Hypothalamus (tissue), 51 donors: ENCODE results near the gene CTDP1.
"Not testable (repeated sequence)": the region's sequence is repeated elsewhere in the genome, so short reads cannot be mapped to it uniquely, and the experiment has no call there.

Source experiments
- DNase-seq, 51 donors: peaks; one replicate each; lab custom pipeline; 2025; lab: John Stamatoyannopoulos, UW

The CTDP1 gene

GRCh38 chr18:79681484-79682387 is 2.1 kb downstream of the CTDP1 start:
- no peak for DNase-seq

- no peak for DNase-seq
These were observed 2.9 kb downstream of the CTDP1 start for GRCh38 chr18:79682481-79682880.

GRCh38 chr18:79682894-79683625 is 3.5 kb downstream of the CTDP1 start:
- no peak for DNase-seq

GRCh38 chr18:79683626-79684282 is 4.2 kb downstream of the CTDP1 start:
- no peak for DNase-seq

GRCh38 chr18:79684283-79684631 is 4.7 kb downstream of the CTDP1 start:
- DNase-seq: no peak

- peak in 1 of 51 donors; percentile 16 for DNase-seq
These were observed 5.2 kb downstream of the CTDP1 start for GRCh38 chr18:79684787-79685186.

GRCh38 chr18:79685281-79685680 is 5.7 kb downstream of the CTDP1 start:
- DNase-seq: no peak

- no peak for DNase-seq
These were observed 6.4 kb downstream of the CTDP1 start for GRCh38 chr18:79685971-79686370.

GRCh38 chr18:79687806-79688205 is 8.2 kb downstream of the CTDP1 start:
- no peak for DNase-seq

- no peak for DNase-seq
These were observed 10.5 kb downstream of the CTDP1 start for GRCh38 chr18:79690071-79690470.

GRCh38 chr18:79690586-79691482 is 11.2 kb downstream of the CTDP1 start:
- no peak for DNase-seq

GRCh38 chr18:79692056-79692455 is 12.5 kb downstream of the CTDP1 start:
- no peak for DNase-seq

GRCh38 chr18:79692886-79693285 is 13.3 kb downstream of the CTDP1 start:
- DNase-seq: no peak

GRCh38 chr18:79693561-79694205 is 14.1 kb downstream of the CTDP1 start:
- no peak for DNase-seq

GRCh38 chr18:79694206-79694894 is 14.7 kb downstream of the CTDP1 start:
- not testable (repeated sequence) for DNase-seq

GRCh38 chr18:79694895-79695213 is 15.3 kb downstream of the CTDP1 start:
- no peak for DNase-seq

GRCh38 chr18:79695269-79695668 is 15.7 kb downstream of the CTDP1 start:
- DNase-seq: no peak

- DNase-seq: no peak
These were observed 16.6 kb downstream of the CTDP1 start for GRCh38 chr18:79695856-79696850.
